GM12878 (cell line): ENCODE data around the gene PACS1. TPM values are rescaled to one million over a fixed set of nuclear protein-coding genes. Genes with fewer than 3 reads are reported as not detected.

Experiments
- CBFB ChIP-seq: IDR thresholded peaks from 2 replicates; pipeline ENCODE4 v1.6.1; 2016; ENCODE audit warnings: antibody characterized with exemption, low read depth
- CBX5 ChIP-seq: sonication (generic); IDR thresholded peaks from 2 replicates; pipeline ENCODE4 v1.6.1; 2016; ENCODE audit warnings: low read depth, moderate library complexity, mild to moderate bottlenecking, inconsistent platforms
- EZH2 ChIP-seq: IDR thresholded peaks from 2 replicates; pipeline ENCODE4 v1.6.1; 2012; ENCODE audit warnings: low read depth, mild to moderate bottlenecking, control low read depth, inconsistent platforms, low read length, borderline replicate concordance; ENCODE audit not compliant: control insufficient read depth
- FOXK2 ChIP-seq: fragments of 450-650 bp; IDR thresholded peaks from 2 replicates; pipeline ENCODE4 v1.6.1; 2017; ENCODE audit warnings: mild to moderate bottlenecking, moderate library complexity
- KDM1A ChIP-seq: fragments of 200-600 bp; sonication (generic); IDR thresholded peaks from 2 replicates; pipeline ENCODE4 v1.6.1; 2016; ENCODE audit warnings: borderline replicate concordance
- NBN ChIP-seq: fragments of 450-650 bp; IDR thresholded peaks from 2 replicates; pipeline ENCODE4 v1.6.1; 2016
- NR2F1 ChIP-seq: fragments of 450-650 bp; conservative IDR thresholded peaks from 2 replicates; pipeline ENCODE4 v1.6.1; 2017; ENCODE audit warnings: mild to moderate bottlenecking
- POLR2AphosphoS5 ChIP-seq: IDR thresholded peaks from 2 replicates; pipeline ENCODE4 v1.6.1; 2011; ENCODE audit warnings: mild to moderate bottlenecking, low read length, inconsistent platforms
- RAD21 ChIP-seq: IDR thresholded peaks from 2 replicates; pipeline ENCODE4 v1.6.1; 2011; ENCODE audit warnings: mild to moderate bottlenecking, low read depth, low read length, moderate library complexity; ENCODE audit not compliant: insufficient read depth
- RUNX3 ChIP-seq: IDR thresholded peaks from 2 replicates; pipeline ENCODE4 v1.6.1; 2012; ENCODE audit warnings: low read length, inconsistent platforms
- SIN3A ChIP-seq: IDR thresholded peaks from 2 replicates; pipeline ENCODE4 v1.6.1; 2012; ENCODE audit warnings: low read depth, low read length, improper control_type of control experiment
- TCF7 ChIP-seq: IDR thresholded peaks from 2 replicates; pipeline ENCODE4 v1.6.1; 2014; ENCODE audit warnings: antibody characterized with exemption, borderline replicate concordance
- WRNIP1 ChIP-seq: IDR thresholded peaks from 2 replicates; pipeline ENCODE4 v1.6.1; 2011; ENCODE audit warnings: low read depth, low read length, improper control_type of control experiment, borderline replicate concordance
- polyA plus RNA-seq, 11 experiments: library from polyadenylated mRNA; depleted of rRNA in 4 of 11; unstranded in 6 of 11; stranded (reverse) in 5 of 11; fragments of >200 nt; fragmentation: Nextera tagmentation in 4 of 11; fragmentation: Illumina TruSeq in 1 of 11; extraction: Ambion mirVana in 4 of 11; extraction: Trizol in 1 of 11; gene quantifications; 1 replicate in 1 of 11; 2 replicates in 10 of 11; pipeline versions ENCODE4 v1.2.1 to v1.2.3, GENCODE V29; 2011 to 2016; ENCODE audit warnings: inconsistent platforms in 2 of 11, missing spikeins in 2 of 11, low read depth in 1 of 11
- total RNA-seq, 4 experiments: library from RNA; depleted of rRNA in 3 of 4; stranded (reverse); fragments of >200 nt in 3 of 4; fragmentation: Illumina TruSeq in 1 of 4; extraction: Trizol in 1 of 4; gene quantifications; 2 replicates each; pipeline versions ENCODE4 v1.2.1 to v1.2.3, GENCODE V29; 2013 to 2021
- TF ChIP-seq, protein P1 (sequence below): fragments of 450-650 bp; conservative IDR thresholded peaks from 2 replicates; pipeline ENCODE4 v1.6.1; 2017; ENCODE audit warnings: mild to moderate bottlenecking, moderate library complexity
- TF ChIP-seq, protein P2 (sequence below): IDR thresholded peaks from 2 replicates; pipeline ENCODE4 v1.6.1; 2012; ENCODE audit warnings: low read depth, low read length, improper control_type of control experiment
- TF ChIP-seq, protein P3 (sequence below): IDR thresholded peaks from 2 replicates; pipeline ENCODE4 v1.6.1; 2011; ENCODE audit warnings: low read depth, low read length, improper control_type of control experiment, borderline replicate concordance
- TF ChIP-seq, protein P4 (sequence below): IDR thresholded peaks from 2 replicates; pipeline ENCODE4 v1.6.1; 2011; ENCODE audit warnings: low read depth, mild to moderate bottlenecking, low read length, moderate library complexity, borderline replicate concordance; ENCODE audit errors: extremely low read depth
- TF ChIP-seq, protein P5 (sequence below): fragments of 450-650 bp; IDR thresholded peaks from 2 replicates; pipeline ENCODE4 v1.6.1; 2017; ENCODE audit warnings: mild to moderate bottlenecking, moderate library complexity

Gene PACS1
- total and polyA plus RNA-seq, 10 of the 15 experiments (the other 5 are each of a cell fraction or from before 2014, with no cell fraction given) = 1.1 to 74.3 (median 17.9) TPM

DNA sequence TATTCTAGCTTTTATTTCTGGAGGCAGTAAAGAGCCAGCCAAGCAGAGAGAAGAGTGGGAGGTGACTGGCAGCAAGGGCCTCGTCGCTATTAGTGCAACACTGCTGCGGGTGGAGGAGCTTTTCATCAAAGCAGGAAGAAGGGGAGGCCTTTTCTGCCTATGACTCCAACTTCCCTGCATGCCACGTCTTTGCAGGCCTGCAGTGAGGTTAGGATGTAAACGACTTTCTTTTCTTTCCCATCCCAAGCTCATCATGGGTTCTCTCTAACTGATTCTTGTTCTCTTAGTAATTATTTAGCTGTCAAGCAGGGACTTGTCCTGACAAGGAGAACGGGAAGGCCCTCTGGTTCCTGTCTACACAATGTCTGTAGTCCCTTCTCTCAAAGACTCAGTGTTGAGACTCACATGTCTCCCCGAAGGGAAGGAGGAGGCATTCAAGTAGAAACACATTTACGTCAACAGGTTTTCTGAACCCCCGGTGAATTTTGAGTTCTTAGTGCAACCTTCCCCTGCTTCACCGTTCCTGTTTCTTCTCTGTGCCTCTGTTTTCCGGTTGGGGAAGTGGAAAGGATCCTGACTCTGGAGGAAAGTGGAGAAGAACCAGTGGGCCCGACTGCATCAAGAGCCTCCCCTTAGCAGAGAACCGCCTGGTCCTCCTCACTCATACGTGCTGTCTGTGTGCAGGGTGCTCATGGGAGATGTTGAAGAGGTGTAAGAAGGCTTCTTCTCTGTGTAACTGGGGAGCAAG, 56.9 kb downstream of the PACS1 start (continued):
- TF ChIP-seq WRNIP1 = no peak
- TF ChIP-seq, protein P1, sequence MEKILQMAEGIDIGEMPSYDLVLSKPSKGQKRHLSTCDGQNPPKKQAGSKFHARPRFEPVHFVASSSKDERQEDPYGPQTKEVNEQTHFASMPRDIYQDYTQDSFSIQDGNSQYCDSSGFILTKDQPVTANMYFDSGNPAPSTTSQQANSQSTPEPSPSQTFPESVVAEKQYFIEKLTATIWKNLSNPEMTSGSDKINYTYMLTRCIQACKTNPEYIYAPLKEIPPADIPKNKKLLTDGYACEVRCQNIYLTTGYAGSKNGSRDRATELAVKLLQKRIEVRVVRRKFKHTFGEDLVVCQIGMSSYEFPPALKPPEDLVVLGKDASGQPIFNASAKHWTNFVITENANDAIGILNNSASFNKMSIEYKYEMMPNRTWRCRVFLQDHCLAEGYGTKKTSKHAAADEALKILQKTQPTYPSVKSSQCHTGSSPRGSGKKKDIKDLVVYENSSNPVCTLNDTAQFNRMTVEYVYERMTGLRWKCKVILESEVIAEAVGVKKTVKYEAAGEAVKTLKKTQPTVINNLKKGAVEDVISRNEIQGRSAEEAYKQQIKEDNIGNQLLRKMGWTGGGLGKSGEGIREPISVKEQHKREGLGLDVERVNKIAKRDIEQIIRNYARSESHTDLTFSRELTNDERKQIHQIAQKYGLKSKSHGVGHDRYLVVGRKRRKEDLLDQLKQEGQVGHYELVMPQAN = 0 out of 2 replicates have a peak, but pooled peaks have one; percentile 44
- TF ChIP-seq, protein P2, sequence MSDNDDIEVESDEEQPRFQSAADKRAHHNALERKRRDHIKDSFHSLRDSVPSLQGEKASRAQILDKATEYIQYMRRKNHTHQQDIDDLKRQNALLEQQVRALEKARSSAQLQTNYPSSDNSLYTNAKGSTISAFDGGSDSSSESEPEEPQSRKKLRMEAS = peak; percentile 54; the same call in 1 of the 2 replicates
- TF ChIP-seq SIN3A = peak; percentile 29; the same call in 1 of the 2 replicates
- TF ChIP-seq FOXK2 = no peak
- no peak for TF ChIP-seq TCF7
- 0 out of 2 replicates have a peak, but pooled peaks have one; percentile 63 for TF ChIP-seq NBN
- TF ChIP-seq NR2F1 = no peak
- TF ChIP-seq, protein P3, sequence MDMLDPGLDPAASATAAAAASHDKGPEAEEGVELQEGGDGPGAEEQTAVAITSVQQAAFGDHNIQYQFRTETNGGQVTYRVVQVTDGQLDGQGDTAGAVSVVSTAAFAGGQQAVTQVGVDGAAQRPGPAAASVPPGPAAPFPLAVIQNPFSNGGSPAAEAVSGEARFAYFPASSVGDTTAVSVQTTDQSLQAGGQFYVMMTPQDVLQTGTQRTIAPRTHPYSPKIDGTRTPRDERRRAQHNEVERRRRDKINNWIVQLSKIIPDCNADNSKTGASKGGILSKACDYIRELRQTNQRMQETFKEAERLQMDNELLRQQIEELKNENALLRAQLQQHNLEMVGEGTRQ = no peak
- TF ChIP-seq KDM1A = no peak
- TF ChIP-seq, protein P4, sequence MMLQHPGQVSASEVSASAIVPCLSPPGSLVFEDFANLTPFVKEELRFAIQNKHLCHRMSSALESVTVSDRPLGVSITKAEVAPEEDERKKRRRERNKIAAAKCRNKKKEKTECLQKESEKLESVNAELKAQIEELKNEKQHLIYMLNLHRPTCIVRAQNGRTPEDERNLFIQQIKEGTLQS = no peak
- TF ChIP-seq CBFB = 0 out of 2 replicates have a peak, but pooled peaks have one; percentile 17
- TF ChIP-seq RUNX3 = peak; percentile 18; the same call in 1 of the 2 replicates
- no peak for TF ChIP-seq EZH2
- TF ChIP-seq, protein P5, sequence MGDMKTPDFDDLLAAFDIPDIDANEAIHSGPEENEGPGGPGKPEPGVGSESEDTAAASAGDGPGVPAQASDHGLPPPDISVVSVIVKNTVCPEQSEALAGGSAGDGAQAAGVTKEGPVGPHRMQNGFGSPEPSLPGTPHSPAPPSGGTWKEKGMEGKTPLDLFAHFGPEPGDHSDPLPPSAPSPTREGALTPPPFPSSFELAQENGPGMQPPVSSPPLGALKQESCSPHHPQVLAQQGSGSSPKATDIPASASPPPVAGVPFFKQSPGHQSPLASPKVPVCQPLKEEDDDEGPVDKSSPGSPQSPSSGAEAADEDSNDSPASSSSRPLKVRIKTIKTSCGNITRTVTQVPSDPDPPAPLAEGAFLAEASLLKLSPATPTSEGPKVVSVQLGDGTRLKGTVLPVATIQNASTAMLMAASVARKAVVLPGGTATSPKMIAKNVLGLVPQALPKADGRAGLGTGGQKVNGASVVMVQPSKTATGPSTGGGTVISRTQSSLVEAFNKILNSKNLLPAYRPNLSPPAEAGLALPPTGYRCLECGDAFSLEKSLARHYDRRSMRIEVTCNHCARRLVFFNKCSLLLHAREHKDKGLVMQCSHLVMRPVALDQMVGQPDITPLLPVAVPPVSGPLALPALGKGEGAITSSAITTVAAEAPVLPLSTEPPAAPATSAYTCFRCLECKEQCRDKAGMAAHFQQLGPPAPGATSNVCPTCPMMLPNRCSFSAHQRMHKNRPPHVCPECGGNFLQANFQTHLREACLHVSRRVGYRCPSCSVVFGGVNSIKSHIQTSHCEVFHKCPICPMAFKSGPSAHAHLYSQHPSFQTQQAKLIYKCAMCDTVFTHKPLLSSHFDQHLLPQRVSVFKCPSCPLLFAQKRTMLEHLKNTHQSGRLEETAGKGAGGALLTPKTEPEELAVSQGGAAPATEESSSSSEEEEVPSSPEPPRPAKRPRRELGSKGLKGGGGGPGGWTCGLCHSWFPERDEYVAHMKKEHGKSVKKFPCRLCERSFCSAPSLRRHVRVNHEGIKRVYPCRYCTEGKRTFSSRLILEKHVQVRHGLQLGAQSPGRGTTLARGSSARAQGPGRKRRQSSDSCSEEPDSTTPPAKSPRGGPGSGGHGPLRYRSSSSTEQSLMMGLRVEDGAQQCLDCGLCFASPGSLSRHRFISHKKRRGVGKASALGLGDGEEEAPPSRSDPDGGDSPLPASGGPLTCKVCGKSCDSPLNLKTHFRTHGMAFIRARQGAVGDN = peak; percentile 64
- 0 out of 2 replicates have a peak, but pooled peaks have one; percentile 27 for TF ChIP-seq POLR2AphosphoS5
- no peak for TF ChIP-seq RAD21
- TF ChIP-seq CBX5 = 0 out of 2 replicates have a peak, but pooled peaks have one; percentile 14
